Measurements from ENCODE around the gene FAM110D.

FAM110D gene

GRCh38 chr1:26148887-26149286, 10.0 kb upstream of the FAM110D start:
- no peak for TF ChIP-seq YY1 (IDR thresholded peaks at IDR 0.05; ENCODE audit: low read depth)
- TF ChIP-seq CEBPB (IDR thresholded peaks at IDR 0.05): no peak
- no peak for TF ChIP-seq REST (IDR thresholded peaks at IDR 0.05; ENCODE audit: low read depth)
- no peak for TF ChIP-seq ZBTB7A (IDR thresholded peaks at IDR 0.05; ENCODE audit: low read depth)
- TF ChIP-seq EGR1 (IDR thresholded peaks at IDR 0.05): no peak
- no peak for TF ChIP-seq TEAD4 (IDR thresholded peaks at IDR 0.05)
- no peak for TF ChIP-seq TAF1 (IDR thresholded peaks at IDR 0.05; ENCODE audit: low read depth)
- TF ChIP-seq USF1 (IDR thresholded peaks at IDR 0.05): no peak
- no peak for TF ChIP-seq NFIC (IDR thresholded peaks at IDR 0.05)
- no peak for TF ChIP-seq MAX (IDR thresholded peaks at IDR 0.05)
- no peak for TF ChIP-seq RAD21 (IDR thresholded peaks at IDR 0.05; ENCODE audit: low read depth)
- no peak for TF ChIP-seq EP300 (IDR thresholded peaks at IDR 0.05; ENCODE audit: borderline replicate concordance)
- TF ChIP-seq CREB1 (IDR thresholded peaks at IDR 0.05; ENCODE audit: low read depth): no peak

GRCh38 chr1:26153966-26154532, 4.8 kb upstream of the FAM110D start:
- TF ChIP-seq NFIC (IDR thresholded peaks at IDR 0.05) (no peak), MAX (IDR thresholded peaks at IDR 0.05) (no peak), REST (IDR thresholded peaks at IDR 0.05; ENCODE audit: low read depth) (no peak), TAF1 (IDR thresholded peaks at IDR 0.05; ENCODE audit: low read depth) (no peak)

GRCh38 chr1:26154750-26155149, 4.1 kb upstream of the FAM110D start:
- TF ChIP-seq TAF1 (IDR thresholded peaks at IDR 0.05; ENCODE audit: low read depth): no peak
- TF ChIP-seq CEBPB (IDR thresholded peaks at IDR 0.05): no peak
- TF ChIP-seq USF1 (IDR thresholded peaks at IDR 0.05): no peak
- TF ChIP-seq CREB1 (IDR thresholded peaks at IDR 0.05; ENCODE audit: low read depth): no peak
- no peak for TF ChIP-seq NFIC (IDR thresholded peaks at IDR 0.05)
- no peak for TF ChIP-seq RAD21 (IDR thresholded peaks at IDR 0.05; ENCODE audit: low read depth)
- no peak for TF ChIP-seq ZBTB7A (IDR thresholded peaks at IDR 0.05; ENCODE audit: low read depth)
- TF ChIP-seq MAX (IDR thresholded peaks at IDR 0.05): no peak
- TF ChIP-seq EP300 (IDR thresholded peaks at IDR 0.05; ENCODE audit: borderline replicate concordance): no peak
- TF ChIP-seq TEAD4 (IDR thresholded peaks at IDR 0.05): no peak
- TF ChIP-seq TCF12 (IDR thresholded peaks at IDR 0.05; ENCODE audit: low read depth): no peak
- no peak for TF ChIP-seq REST (IDR thresholded peaks at IDR 0.05; ENCODE audit: low read depth)

GRCh38 chr1:26155370-26156284, 3.3 kb upstream of the FAM110D start:
- TF ChIP-seq YY1 (IDR thresholded peaks at IDR 0.05; ENCODE audit: low read depth) (no peak), MAX (IDR thresholded peaks at IDR 0.05) (no peak)

Data from Ishikawa (cell line).